ENCODE data around the gene SLC16A12. TPM values are rescaled to one million over a fixed set of nuclear protein-coding genes. Genes with fewer than 3 reads are reported as not detected.

The SLC16A12 gene
- total RNA-seq, 1 experiment from 2014 or later = 0.77 TPM

DNA sequence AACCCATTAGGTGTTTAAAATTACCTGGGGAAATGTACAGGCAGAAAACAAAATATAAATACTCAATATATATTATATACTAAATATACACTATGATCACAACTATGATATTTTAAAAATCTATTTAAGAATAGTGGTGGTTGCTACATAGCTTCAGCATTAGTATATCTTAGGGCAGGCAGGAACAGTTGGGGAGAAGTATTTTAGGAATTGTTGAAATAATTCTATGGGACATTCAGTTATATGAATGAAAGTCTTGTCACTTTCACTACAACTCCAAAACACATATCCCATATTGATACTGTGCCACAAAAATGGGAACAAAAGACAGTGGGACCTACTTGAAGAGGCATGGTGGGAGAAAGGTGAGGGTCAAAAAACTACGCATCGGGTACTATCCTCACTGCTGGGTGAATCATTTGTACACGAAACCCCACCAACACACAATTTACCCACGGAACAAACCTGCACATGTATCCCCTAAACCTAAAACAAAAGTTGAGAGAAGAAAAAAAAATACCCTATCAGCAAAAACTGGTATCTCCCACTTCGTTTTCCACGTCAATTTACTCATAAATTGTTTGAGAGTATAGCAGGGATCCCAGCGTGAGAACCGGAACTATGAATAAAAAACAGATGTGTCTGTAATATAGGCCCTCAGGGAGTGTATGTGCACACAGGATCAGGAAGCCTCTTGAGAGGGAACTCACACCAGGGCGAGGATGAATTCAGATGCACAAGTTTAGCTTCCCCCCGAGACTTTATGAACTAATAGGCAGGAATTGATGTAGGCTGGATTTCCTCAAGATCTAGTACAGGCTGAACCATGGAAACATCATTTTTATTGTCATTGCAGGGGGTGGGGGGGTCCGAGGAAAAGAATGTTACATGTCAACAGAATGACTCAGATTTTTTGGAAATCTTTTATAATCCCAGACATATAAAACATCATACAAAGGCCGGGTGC, 16.2 kb downstream of the SLC16A12 start:
- Histone ChIP-seq H3K14ac (ENCODE audit: insufficient read depth, low read length) (no peak overlapping the region), H2BK12ac (ENCODE audit: insufficient read length, low read depth, low read length) (no peak overlapping the region), H3K79me1 (ENCODE audit: insufficient read depth, low read depth, low read length, poor library complexity, severe bottlenecking) (no peaks in the 10 kb centered on the region), H4K91ac (ENCODE audit: insufficient read length, low read depth, low read length) (no peak overlapping the region), H2AK5ac (ENCODE audit: insufficient read length, low read length) (no peak overlapping the region), H2BK5ac (ENCODE audit: insufficient read length, low read length) (no peak overlapping the region), H3K4me1 (ENCODE audit: insufficient read depth, low read length) (no peaks in the 10 kb centered on the region; the same call in 1 of the 2 replicates), H3K9ac (ENCODE audit: extremely low read depth, insufficient read length, low read length) (no peak overlapping the region), H3K9me3 (ENCODE audit: control insufficient read depth, low read depth, low read length) (no peaks in the 10 kb centered on the region), H2BK120ac (ENCODE audit: low read depth, low read length, poor library complexity, severe bottlenecking) (no peak overlapping the region), H3K4me2 (ENCODE audit: insufficient read depth, insufficient read length, low read length) (no peak overlapping the region), H4K8ac (replicated peaks; ENCODE audit: insufficient read length, low read depth, low read length) (no peak overlapping the region), H3K27me3 (ENCODE audit: insufficient read depth, low read length) (no peaks in the 10 kb centered on the region), H3K79me2 (ENCODE audit: insufficient read depth, low read length) (no peaks in the 10 kb centered on the region), H3K4ac (ENCODE audit: low read depth, low read length) (no peak overlapping the region), H3K23ac (ENCODE audit: insufficient read length, low read depth, low read length) (no peak overlapping the region), H4K5ac (ENCODE audit: insufficient read length, low read depth, low read length) (no peak overlapping the region), H4K20me1 (ENCODE audit: control insufficient read depth, insufficient read depth, insufficient read length) (no peaks in the 10 kb centered on the region), H3T11ph (ENCODE audit: low read length) (no peak overlapping the region), H3K18ac (ENCODE audit: insufficient read length, low read depth, low read length) (no peak overlapping the region), H3K27ac (ENCODE audit: insufficient read length, low read depth, low read length) (no peak overlapping the region), H2BK15ac (ENCODE audit: low read depth, low read length) (no peak overlapping the region), H3K23me2 (ENCODE audit: insufficient read length, low read depth, low read length, poor library complexity, severe bottlenecking) (no peaks in the 10 kb centered on the region), H3K56ac (ENCODE audit: insufficient read length, low read depth, low read length) (no peak overlapping the region), H2AFZ (ENCODE audit: low read length) (no peak overlapping the region), H2BK20ac (ENCODE audit: low read depth, low read length, poor library complexity, severe bottlenecking) (no peak overlapping the region)
- Mint-ChIP-seq H3K4me1 (peaks cover 17 to 19% of the 10 kb centered on the region in 2 experiments), H3K9me3 (no peaks in the 10 kb centered on the region), H3K36me3 (ENCODE audit: insufficient read depth in 1 of 3, low read depth in 3 of 3) (no peaks in the 10 kb centered on the region), H3K4me3 (no peak overlapping the region), H3K27me3 (ENCODE audit: low read depth) (no peaks in the 10 kb centered on the region; the same call in 1 of the 2 replicates), H3K27ac (no peak overlapping the region)
- DNase-seq = no peak
- no CpG with 5 or more reads among the region's 12 CpGs for WGBS (ENCODE audit: extremely low coverage, insufficient read length, low lambda C conversion rate)
- TF ChIP-seq, protein P1, sequence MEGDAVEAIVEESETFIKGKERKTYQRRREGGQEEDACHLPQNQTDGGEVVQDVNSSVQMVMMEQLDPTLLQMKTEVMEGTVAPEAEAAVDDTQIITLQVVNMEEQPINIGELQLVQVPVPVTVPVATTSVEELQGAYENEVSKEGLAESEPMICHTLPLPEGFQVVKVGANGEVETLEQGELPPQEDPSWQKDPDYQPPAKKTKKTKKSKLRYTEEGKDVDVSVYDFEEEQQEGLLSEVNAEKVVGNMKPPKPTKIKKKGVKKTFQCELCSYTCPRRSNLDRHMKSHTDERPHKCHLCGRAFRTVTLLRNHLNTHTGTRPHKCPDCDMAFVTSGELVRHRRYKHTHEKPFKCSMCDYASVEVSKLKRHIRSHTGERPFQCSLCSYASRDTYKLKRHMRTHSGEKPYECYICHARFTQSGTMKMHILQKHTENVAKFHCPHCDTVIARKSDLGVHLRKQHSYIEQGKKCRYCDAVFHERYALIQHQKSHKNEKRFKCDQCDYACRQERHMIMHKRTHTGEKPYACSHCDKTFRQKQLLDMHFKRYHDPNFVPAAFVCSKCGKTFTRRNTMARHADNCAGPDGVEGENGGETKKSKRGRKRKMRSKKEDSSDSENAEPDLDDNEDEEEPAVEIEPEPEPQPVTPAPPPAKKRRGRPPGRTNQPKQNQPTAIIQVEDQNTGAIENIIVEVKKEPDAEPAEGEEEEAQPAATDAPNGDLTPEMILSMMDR (conservative IDR thresholded peaks at IDR 0.05) = no peak

All from H9 (cell line).